Measurements from ENCODE around the gene PLXND1. TPM values are rescaled to one million over a fixed set of nuclear protein-coding genes. Genes with fewer than 3 reads are reported as not detected.

The PLXND1 gene
- total RNA-seq, 4 donors from 2014 or later: 50.5 to 89.9 (median 76.6) TPM

DNA sequence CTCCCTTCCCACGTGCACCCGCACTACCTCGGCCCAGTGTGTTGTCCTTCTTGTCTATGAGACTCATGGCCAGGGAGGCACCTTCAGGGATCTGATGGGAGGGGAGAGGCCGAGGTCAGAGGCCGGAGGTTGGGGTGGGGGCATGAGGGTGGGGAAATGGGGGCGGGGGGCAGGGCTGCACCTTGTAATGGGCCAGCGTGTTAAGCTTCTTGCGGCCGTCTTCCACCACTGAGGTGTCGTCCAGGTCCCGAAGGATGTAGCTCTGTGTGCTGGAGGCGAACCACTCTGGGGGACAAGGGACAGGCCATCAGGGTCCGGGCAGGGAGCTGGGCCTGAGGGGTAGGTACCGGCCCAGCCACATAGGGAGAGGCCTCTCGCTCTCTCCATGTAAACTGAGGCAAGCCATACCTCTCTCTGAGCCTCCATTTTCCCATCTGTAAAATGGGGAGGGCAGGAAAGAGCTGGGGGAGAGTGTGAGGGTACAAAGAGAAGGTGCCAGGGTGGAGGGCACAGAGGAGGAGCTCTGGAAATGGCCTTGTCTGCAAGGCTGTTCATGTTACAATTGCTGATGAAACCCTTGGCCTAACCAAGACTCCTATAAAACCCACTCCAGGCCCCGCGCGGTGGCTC, 44.7 kb downstream of the PLXND1 start:
- no peaks in the 10 kb centered on the region for H3K27me3 ChIP-seq
- peak overlapping the region; percentile 74 to 86 (median 80) for H3K27ac ChIP-seq (replicated peaks in 1 of 4)
- DNase-seq (ENCODE audit: extremely low spot score): no peak
- no peak for TF ChIP-seq CTCF (IDR thresholded peaks at IDR 0.05)
- WGBS: 96% methylated on average over 11 of the region's 18 CpGs
- H3K4me1 ChIP-seq: peaks cover 69 to 91% (median 84%) of the 10 kb centered on the region in 4 donors
- H3K36me3 ChIP-seq: peaks cover 5 to 93% (median 78%) of the 10 kb centered on the region in 4 donors
- peak overlapping the region in 1 of 4 donors; percentile 26 for H3K4me3 ChIP-seq
- no peaks in the 10 kb centered on the region for H3K9me3 ChIP-seq
- intact Hi-C loops (cut with DNase I): no loop called here

DNA sequence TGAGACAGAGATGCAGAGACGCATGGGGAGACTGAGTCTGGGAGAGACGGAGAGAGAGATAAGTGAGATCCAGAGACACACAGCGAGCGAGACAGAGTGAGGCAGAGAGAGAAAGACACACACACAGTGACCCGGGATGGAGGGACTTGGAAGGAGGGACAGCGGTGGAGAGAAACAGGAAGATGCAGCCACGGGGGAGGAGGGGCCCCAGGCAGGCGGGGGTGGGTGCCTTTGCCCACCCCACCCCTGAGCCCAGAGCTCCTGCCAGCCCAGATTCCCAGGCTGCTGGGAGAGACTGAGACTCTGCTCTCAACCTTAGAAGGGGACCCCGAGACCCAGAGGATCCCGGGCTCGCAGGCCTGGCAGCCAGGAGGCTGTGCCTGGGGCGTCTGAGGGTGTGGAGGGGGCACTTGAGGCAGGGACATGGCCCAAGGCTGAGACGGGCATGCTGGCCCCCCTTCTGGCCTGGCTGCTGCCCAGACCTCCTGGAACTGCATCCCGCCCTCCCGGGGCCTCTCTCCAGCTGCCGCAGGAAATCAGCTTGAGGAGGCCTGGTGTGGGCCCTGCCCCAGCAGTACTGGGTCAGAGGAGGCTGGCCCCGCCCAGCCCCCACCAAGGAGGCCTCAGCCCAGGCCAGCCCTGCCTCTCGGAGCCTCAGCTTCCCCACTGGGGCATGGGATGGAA, 45.4 kb downstream of the PLXND1 start:
- no peaks in the 10 kb centered on the region for H3K27me3 ChIP-seq
- peak overlapping the region; percentile 74 to 86 (median 80) for H3K27ac ChIP-seq (replicated peaks in 1 of 4)
- no peaks in the 10 kb centered on the region for H3K9me3 ChIP-seq
- peak overlapping the region; percentile 8 to 31 (median 24) for H3K4me3 ChIP-seq
- 25% methylated on average over 8 of the region's 18 CpGs for WGBS
- intact Hi-C loops (cut with DNase I): no loop called here
- TF ChIP-seq POLR2A (IDR thresholded peaks at IDR 0.05; ENCODE audit: low read depth) (no peak), POLR2AphosphoS5 (IDR thresholded peaks at IDR 0.05) (peak; percentile 53 to 57), EP300 (IDR thresholded peaks at IDR 0.05) (no peak)
- no peak for DNase-seq (ENCODE audit: extremely low spot score)
- H3K36me3 ChIP-seq: peaks cover 5 to 93% (median 78%) of the 10 kb centered on the region in 4 donors
- H3K4me1 ChIP-seq: peaks cover 69 to 89% (median 79%) of the 10 kb centered on the region in 4 donors

DNA sequence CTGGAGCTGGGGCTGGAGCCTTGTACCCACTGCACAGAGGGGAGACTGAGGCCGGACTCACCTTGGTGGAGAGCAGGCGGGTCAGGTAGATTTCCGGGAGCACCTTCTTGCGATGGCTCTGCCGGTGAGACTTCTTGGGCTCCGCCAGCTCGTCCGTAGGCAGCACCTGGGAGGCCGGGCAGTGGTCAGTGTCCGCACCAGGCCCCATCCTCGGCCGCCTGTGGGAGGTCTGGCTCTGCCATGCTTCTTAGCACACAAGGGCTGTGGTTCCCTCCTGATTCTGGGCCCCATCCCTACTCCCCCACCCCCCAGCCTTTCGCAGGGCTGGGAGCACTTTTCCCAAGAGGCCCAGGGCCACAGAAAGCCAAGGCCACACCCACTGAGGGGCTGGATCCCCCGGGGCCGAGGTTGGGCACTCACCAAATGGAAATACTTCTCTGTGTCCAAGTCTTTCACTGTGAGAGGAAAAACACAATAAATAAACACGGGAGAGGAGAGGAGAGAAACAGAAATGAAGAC, 46.1 kb downstream of the PLXND1 start:
- TF ChIP-seq EP300 (IDR thresholded peaks at IDR 0.05) (no peak), POLR2A (IDR thresholded peaks at IDR 0.05; ENCODE audit: low read depth) (no peak), CTCF (IDR thresholded peaks at IDR 0.05) (no peak), POLR2AphosphoS5 (IDR thresholded peaks at IDR 0.05) (no peak)
- intact Hi-C loops (cut with DNase I): no loop called here
- peaks cover 70 to 89% (median 79%) of the 10 kb centered on the region in 4 donors for H3K4me1 ChIP-seq
- H3K9me3 ChIP-seq: no peaks in the 10 kb centered on the region
- H3K4me3 ChIP-seq: peak overlapping the region in 2 of 4 donors; percentile 8 to 21
- no peaks in the 10 kb centered on the region for H3K27me3 ChIP-seq
- WGBS: 42% methylated on average over 6 of the region's 16 CpGs
- H3K36me3 ChIP-seq: peaks cover 10 to 93% (median 76%) of the 10 kb centered on the region in 4 donors
- H3K27ac ChIP-seq (replicated peaks in 1 of 4): peak overlapping the region; percentile 74 to 86 (median 80)
- no peak for DNase-seq (ENCODE audit: extremely low spot score)

GRCh38 chr3:129559565-129560079, 46.9 kb downstream of the PLXND1 start:
- no peak for TF ChIP-seq POLR2A (IDR thresholded peaks at IDR 0.05; ENCODE audit: low read depth)
- TF ChIP-seq EP300 (IDR thresholded peaks at IDR 0.05): no peak
- TF ChIP-seq POLR2AphosphoS5 (IDR thresholded peaks at IDR 0.05): no peak
- TF ChIP-seq CTCF (IDR thresholded peaks at IDR 0.05): no peak
- 91% methylated on average over 11 of the region's 20 CpGs for WGBS
- no peak overlapping the region for H3K4me3 ChIP-seq
- peaks cover 10 to 88% (median 69%) of the 10 kb centered on the region in 4 donors for H3K36me3 ChIP-seq
- H3K4me1 ChIP-seq: peaks cover 70 to 89% (median 79%) of the 10 kb centered on the region in 4 donors
- no peak for DNase-seq (ENCODE audit: extremely low spot score)
- intact Hi-C loops (cut with DNase I): no loop called here
- no peaks in the 10 kb centered on the region for H3K9me3 ChIP-seq
- peak overlapping the region; percentile 74 to 86 (median 80) for H3K27ac ChIP-seq (replicated peaks in 1 of 4)
- no peaks in the 10 kb centered on the region for H3K27me3 ChIP-seq
